Occipital lobe (tissue), 2 donors: ENCODE results near the gene RHEBL1. TPM values are rescaled to one million over a fixed set of nuclear protein-coding genes. Genes with fewer than 3 reads are reported as not detected.
"Not testable (repeated sequence)": the region's sequence is repeated elsewhere in the genome, so short reads cannot be mapped to it uniquely, and the experiment has no call there.

Experiments
- DNase-seq: peaks from one replicate; lab custom pipeline; 2025; lab: John Stamatoyannopoulos, UW
- total RNA-seq: library from RNA; depleted of rRNA; stranded (reverse); fragments of >200 nt; gene quantifications from one replicate; pipeline ENCODE4 v1.2.3, GENCODE V29; 2014

Gene RHEBL1
- total RNA-seq, 1 donor from 2014 or later: 0.78 TPM

DNA sequence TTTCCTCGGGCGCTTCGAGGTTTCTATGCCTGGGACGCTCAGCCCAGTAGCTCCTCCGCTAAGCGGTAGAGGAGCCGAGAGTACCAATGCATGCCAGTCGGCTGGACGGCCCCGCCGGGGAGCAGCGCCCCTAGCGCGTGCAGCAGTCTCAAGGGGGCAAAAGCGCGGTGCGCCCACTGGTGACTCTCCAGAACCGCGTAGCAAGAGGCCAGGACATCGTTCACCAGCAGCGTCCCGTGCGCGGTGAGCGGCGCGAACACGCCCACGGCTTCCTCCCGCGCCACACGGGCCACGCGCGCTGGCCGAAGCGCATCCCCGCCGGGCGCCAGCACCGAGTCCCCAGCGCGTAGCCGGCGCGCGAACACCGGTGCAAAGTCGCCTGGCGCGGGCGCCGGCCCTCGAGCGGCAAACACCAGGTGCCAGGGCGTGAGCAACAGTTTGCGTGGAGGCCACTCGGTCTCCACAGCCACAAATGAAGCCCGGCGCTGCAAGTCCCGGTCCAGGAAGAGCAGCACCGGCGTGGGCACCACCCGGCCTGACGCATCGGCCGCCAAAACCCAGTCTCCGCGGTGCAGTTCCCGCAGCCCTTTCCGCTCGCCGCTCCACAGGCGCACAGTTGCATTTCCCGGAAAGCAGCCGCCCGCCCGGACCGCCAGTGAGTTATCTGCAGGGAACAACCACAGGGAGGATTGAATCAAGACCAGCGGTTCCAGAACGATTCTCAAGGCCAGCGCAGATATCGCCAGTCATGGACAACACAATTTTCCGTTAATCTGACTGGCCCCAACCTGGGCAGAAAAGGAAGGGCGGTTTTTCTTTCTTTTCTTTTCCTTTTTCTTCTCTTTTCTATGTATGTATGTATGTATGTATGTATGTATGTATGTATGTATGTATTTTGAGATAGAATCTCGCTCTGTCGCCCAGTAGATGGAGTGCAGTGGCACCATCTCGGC lies 20.3 kb upstream of the RHEBL1 start:
- peak; percentile 28 for DNase-seq

DNA sequence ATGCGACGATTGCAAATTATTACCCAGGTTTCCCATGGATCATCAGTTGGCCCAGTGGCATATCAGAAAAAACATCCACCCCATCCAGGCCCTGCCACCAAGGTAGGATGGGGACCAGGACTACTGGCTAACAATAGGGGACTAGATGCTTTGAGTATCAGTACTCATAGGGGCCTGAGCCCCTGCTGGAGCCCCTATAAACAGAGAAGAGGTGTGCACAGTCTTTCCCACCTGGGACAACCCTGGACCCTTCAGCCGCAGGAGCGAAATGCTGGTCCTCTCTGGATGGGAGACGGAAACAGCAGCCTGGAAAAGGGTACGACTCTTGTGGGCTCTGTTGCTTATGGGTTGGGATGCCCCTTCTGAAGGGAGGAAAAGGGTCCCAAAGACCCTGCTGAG lies 19.2 kb upstream of the RHEBL1 start:
- DNase-seq: no peak

- DNase-seq: peak; percentile 77
These were observed 18.6 kb upstream of the RHEBL1 start for GRCh38 chr12:49088150-49088931.

DNA sequence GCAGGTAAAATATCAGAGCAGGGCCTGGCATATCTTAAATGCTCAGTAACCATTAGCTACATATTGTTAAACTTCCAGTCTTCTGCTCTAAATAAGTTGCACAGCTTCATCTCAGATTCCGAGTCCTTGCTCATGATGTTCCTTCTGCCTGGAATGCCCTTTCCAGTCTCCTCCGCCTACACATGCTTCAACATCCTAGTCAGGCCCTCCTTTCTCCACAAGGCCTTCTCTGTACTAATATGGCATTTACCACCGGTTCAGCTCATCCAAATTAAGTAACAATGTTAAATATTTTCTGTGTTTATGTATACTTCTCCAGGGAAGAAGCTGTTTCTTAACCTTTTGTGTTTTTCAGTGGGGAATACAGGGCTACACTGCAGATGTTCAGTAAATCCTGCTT lies 16.3 kb upstream of the RHEBL1 start:
- no peak for DNase-seq

DNA sequence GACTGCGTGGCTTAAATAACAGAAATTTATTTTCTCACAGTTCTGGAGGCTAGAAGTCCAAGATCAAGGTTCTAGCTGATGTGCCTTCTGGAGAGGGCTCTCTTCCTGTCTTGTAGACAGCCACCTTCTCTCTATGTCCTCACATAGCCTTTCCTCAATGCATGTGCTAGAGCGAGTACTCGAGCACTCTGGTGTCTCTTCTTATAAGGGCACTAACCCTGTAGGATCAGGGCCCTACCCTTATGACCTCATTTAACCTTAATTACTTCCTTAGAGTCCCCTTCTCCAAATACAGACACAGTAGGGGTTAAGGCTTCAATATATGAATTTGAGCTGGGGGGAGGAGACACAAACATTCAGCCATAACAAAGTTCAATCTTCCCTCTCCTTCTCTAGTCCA lies 14.7 kb upstream of the RHEBL1 start:
- DNase-seq: no peak

GRCh38 chr12:49079793-49080192 lies 10.0 kb upstream of the RHEBL1 start:
- no peak for DNase-seq

GRCh38 chr12:49070971-49071370 lies 1.2 kb upstream of the RHEBL1 start:
- DNase-seq: no peak

DNA sequence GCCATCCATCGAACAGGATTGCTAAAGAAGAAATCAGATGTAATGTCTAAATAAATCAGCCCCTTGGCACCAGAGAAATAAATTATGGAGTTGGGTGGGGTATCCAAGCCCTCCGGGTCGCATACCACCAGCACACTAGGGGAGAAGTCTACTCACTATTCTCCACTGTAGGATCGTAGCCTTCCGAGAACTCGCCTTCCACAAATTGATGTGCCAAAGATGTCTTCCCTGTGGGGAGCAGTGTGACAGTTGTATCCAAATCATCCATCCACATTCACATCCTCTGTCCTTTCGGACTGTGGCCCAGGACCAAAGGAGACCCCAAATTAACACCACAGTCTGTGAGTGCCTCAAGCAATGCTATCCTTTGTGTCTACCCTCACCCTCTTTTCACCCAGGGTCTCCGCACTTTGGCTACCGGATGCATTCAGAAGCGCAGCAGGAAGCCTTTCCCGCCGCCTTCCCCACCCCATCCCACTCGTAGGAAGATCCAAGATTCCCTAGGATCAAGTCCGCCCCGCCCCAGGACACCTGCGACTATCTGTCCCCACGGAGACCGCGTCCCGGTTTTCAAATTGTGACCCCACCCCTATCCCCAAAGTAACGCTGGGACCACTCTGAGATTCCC lies 786 bp downstream of the RHEBL1 start:
- no peak for DNase-seq

DNA sequence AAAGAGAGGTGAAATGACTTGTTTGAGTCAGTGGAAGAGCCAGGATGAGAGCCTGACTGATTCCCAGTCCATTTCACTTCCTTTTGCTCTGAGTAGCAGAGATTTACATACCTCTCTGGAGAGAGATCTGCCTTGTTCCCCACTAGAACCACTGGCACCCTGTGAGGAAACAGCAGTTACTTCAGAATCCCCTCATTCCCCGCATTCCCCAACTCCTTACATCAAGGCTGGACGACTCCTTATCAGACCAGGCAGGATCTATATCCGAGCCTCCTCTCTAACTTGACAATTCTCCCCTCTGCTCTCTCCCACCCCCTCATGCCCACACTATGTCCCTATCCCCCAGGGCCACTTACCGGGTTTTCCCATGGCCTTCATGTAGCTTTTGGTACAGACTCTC lies 3.7 kb downstream of the RHEBL1 start:
- DNase-seq: no peak

GRCh38 chr12:49064767-49065152 lies 5.0 kb downstream of the RHEBL1 start:
- no peak for DNase-seq

DNA sequence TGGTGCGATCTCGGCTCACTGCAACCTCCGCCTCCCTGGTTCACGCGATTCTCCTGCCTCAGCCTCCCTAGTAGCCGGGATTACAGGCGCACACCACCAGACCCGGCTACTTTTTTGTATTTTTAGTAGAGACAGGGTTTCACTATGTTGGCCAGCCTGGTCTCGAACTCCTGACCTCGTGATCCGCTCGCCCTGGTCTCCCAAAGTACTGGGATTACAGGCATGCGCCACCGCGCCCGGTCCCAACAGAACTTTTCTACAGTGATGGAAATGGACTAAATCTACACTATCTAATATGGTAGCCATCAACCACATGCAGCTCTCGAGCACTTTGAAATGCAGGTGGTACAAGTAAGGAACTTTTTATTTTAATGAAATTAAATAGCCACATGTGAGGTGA lies 7.9 kb downstream of the RHEBL1 start:
- DNase-seq: not testable (repeated sequence)

GRCh38 chr12:49061157-49061650 lies 8.6 kb downstream of the RHEBL1 start:
- no peak for DNase-seq

DNA sequence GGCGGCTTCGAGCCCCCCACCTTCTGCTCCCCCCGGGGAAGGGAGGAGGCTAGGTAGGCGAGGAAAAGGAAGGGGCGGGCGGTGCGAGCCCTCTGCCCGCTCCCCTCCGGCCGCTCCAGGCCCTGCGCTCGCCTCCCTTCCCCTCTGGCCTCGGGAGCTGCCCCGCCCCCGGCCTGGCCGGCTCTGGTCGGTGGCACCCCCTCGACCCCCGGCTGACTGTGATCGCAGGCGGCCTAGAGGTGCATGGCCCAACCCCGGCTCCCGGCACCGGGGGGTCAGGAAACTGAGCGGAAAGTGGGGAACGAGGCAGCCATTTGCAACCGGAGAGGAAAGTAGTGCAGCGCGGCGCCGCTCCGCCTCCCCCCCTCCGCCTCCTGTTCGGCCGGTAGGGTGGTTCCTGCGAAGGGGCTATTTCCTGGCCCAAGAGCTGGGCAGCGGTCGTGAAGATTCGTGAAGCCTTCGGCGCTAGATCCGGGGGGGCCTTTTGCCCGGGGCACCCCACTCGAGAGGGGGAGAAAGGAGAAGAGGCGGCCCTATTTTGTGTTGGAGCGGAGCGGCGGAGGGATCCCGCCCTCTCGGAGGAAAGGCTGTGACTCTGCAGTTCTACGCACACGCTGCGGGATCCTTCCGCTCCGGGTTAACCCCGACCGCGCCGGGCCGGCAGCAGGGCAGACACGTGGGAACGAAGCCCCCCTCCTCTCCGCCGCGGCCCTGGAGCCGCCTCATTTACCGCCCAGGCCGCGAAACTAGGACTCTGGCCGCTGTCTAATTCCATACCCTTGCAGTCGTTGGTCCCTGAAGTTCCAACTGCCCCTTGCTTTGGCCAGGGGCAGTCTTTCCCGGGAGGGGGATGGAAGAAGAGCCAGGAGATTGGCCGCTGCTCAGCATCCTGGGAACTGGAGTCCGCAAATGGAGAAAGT lies 9.3 kb downstream of the RHEBL1 start, which contains the start of gene KMT2D:
Gene KMT2D (minus strand): TSS at position 558 of the 920 bp plus-strand sequence. CDS start 5,470 bp downstream, outside the sequence.
- peak; percentile 90 for DNase-seq

- DNase-seq: no peak
These were observed 10.2 kb downstream of the RHEBL1 start for GRCh38 chr12:49059299-49060171.

GRCh38 chr12:49059045-49059298 lies 10.8 kb downstream of the RHEBL1 start:
- DNase-seq: no peak

DNA sequence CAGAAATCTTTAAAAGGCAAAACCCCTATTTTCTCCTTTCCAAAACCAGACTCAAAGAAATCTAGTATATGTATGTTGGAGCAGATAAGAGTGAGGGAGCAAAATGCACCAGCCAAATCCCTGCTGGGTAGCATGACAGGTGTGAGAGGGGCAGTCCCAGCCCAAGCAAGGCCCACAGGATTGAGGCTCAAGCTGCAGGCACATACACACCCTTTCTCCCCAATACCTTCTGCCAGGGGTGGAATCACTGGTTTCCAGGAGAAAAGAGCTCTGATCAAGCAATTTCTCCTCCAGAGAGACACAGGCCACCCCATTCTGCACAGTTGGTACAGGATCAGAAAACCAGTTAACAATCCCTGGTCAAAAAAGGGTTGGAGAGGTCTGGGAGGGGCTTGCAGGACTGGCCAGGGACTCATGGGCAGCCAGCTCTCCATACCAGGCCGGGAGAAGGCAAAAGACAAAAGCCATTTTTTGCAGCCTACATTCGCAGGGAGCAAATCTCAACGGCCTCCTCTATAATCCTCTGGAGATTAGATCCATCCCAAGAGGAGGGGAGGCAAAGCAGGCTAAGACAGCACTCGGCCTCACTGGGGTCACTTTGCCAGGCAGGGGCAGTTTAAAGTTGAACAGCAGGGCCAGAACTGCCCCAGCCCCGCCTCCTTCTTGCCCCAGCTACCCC lies 11.3 kb downstream of the RHEBL1 start:
- DNase-seq: no peak

DNA sequence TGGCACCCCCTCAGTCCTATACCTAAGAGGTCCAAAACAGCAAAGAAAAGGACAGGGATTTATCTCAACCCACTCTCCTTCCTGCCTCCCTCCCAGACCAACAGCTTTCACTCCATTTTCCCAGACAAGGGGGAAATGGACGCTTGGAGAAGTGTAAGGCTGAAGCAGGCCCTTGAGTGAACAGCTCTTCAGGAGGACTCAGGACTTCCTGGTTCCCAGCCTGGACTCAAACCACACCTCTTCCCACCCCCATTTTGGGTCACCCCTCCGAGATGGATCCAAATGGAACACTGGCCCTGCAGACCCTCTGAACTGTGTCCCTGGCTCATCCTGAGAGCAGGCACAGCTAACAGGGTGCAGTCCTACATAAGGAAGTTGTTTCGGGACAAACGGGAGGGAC lies 11.9 kb downstream of the RHEBL1 start:
- DNase-seq: no peak

DNA sequence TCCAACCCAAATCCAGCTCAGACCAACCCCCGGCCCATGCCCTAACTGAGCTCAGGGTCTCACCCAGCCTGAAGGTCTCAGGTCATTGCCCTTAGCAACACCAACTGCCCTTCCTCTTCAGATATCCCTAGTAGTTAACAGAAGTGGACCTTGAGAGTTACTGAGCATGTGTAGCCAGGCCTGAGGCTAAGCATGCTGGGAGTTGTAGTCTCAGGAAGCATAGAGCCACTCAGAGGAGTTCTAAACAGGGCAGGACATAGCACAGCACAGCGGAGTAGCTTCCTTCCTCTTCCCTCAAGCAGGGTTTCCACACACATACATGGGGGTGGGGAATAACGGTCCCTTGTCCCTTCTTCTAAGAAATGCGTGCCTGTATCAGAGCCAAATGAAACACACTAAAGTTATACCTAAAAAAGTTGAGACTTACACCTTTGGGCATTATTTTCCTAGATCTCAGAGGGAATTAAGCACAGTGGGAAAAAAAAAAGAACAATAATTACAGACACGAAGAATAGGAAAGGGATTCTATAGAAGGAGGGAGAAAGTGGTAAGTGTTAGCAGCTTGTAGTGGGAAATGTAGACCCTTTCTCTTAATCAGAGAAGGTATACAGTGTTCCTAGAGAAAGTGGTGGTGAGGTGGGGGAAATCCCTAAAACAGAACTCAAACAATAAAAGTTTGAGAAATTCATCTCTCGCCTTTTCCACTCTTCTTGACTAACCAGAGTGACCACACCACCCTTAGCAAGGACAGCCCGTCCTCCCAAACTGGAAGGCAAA lies 13.6 kb downstream of the RHEBL1 start:
- DNase-seq: peak; percentile 44

GRCh38 chr12:49055092-49055491 lies 14.7 kb downstream of the RHEBL1 start:
- no peak for DNase-seq
